Caco-2 (cell line): ENCODE results near the gene REC8. TPM values are rescaled to one million over a fixed set of nuclear protein-coding genes. Genes with fewer than 3 reads are reported as not detected.

Experiments used
- BruUV-seq: library from RNA; stranded (reverse); fragments of 400-500 nt; replicated peaks from 2 replicates; lab custom pipeline; 2021; lab: Mats Ljungman, UMichigan
- CTCF ChIA-PET: fragments of 300-600 bp; sonication (Branson Sonifier 250); formaldehyde crosslinking; loops from one replicate; lab custom pipeline; 2022; ENCODE audit warnings: antibody characterized with exemption; lab: Charles Lee
- POLR2A ChIA-PET: fragments of 300-600 bp; sonication (Branson Sonifier 250); formaldehyde crosslinking; loops from one replicate; lab custom pipeline; 2022; ENCODE audit warnings: antibody characterized with exemption; lab: Charles Lee
- DNase-seq, 2 experiments: peaks; one replicate each; pipeline versions ENCODE4 v3.0.0 to v3.0.0-alpha.2; 2020 to 2022
- H3K27me3 ChIP-seq: replicated peaks from 2 replicates; pipeline ENCODE4 v1.6.0; 2011; ENCODE audit warnings: low read length; ENCODE audit not compliant: control insufficient read depth, insufficient read depth
- H3K36me3 ChIP-seq: 2 replicates; pipeline ENCODE4 v1.5.1; 2011; ENCODE audit warnings: low read length; ENCODE audit not compliant: control insufficient read depth, insufficient read depth
- H3K4me1 ChIP-seq: fragments of 250-450 bp; sonication (Bioruptor Pico); 2 replicates; pipeline ENCODE4 v1.5.1; 2020; ENCODE audit warnings: mild to moderate bottlenecking
- H3K4me3 ChIP-seq: 2 replicates; pipeline ENCODE4 v1.5.1; 2011; ENCODE audit warnings: low read depth, mild to moderate bottlenecking, control low read depth, low read length
- H3K9me3 ChIP-seq: fragments of 250-450 bp; sonication (Bioruptor Pico); 2 replicates; pipeline ENCODE4 v1.5.1; 2020; ENCODE audit warnings: mild to moderate bottlenecking, moderate library complexity
- H3K27ac Mint-ChIP-seq: one replicate; pipeline ENCODE4 v1.8.0; 2022; ENCODE audit warnings: mixed read lengths; ENCODE audit not compliant: unreplicated experiment
- H3K27me3 Mint-ChIP-seq: one replicate; pipeline ENCODE4 v1.8.0; 2022; ENCODE audit warnings: mixed read lengths; ENCODE audit not compliant: insufficient read depth, unreplicated experiment
- H3K36me3 Mint-ChIP-seq: one replicate; pipeline ENCODE4 v1.8.0; 2022; ENCODE audit warnings: mild to moderate bottlenecking, mixed read lengths; ENCODE audit not compliant: insufficient read depth, unreplicated experiment
- H3K4me1 Mint-ChIP-seq: one replicate; pipeline ENCODE4 v1.8.0; 2022; ENCODE audit warnings: low read depth, mixed read lengths; ENCODE audit not compliant: unreplicated experiment
- H3K4me3 Mint-ChIP-seq: one replicate; pipeline ENCODE4 v1.8.0; 2022; ENCODE audit warnings: mild to moderate bottlenecking, moderate library complexity, mixed read lengths; ENCODE audit not compliant: unreplicated experiment
- H3K9me3 Mint-ChIP-seq: one replicate; pipeline ENCODE4 v1.8.0; 2022; ENCODE audit warnings: mixed read lengths; ENCODE audit not compliant: unreplicated experiment
- intact Hi-C: fragments of 100-400 bp; cut with micrococcal nuclease; formaldehyde crosslinking; loops from one replicate; pipeline ENCODE4 v1.10.0; 2022; ENCODE audit not compliant: unreplicated experiment
- total RNA-seq: library from RNA; stranded (reverse); gene quantifications from 2 replicates; pipeline ENCODE4 v1.2.3, GENCODE V29; 2022
- TF ChIP-seq, protein P1 (sequence below), 2 experiments: fragments of 200-600 bp in 1 of 2; IDR thresholded peaks; 1 replicate in 1 of 2; 2 replicates in 1 of 2; pipeline versions ENCODE4 v1.5.1 to v1.8.0; 2011 to 2022; ENCODE audit warnings: antibody characterized with exemption in 1 of 2, control low read depth in 1 of 2, inconsistent platforms in 1 of 2, low read depth in 1 of 2, low read length in 1 of 2, mild to moderate bottlenecking in 1 of 2, moderate library complexity in 1 of 2; ENCODE audit not compliant: insufficient read depth in 1 of 2, severe bottlenecking in 1 of 2, unreplicated experiment in 1 of 2

Gene REC8
- total RNA-seq, 1 experiment from 2014 or later: 8.4 TPM

DNA sequence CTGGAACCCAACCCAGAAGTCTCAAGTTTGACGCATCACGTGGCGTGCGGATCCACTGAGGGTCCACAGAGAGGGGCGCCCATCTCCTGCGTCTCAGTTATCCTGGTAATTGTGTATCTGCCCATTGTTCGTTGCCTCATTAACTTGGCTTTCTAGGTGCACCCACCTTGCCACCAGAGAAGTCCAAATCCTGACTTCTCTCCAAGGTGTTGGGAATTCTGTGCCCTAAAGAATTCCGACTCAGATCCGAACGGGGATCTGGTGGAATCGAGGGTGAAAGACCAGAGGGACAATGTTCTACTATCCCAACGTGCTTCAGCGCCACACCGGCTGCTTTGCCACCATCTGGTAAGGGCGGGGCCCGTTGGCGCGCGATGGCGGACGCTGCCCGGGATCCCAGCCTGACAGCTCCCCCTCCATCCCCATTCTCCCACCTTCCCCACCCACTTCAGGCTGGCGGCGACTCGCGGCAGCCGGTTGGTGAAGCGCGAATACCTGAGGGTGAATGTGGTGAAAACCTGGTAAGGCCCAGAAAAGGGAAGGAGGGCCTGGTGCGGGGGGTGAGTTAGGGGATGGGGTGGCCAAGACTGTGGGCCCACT is 481 bp downstream of the REC8 start:
- Histone ChIP-seq H3K36me3 (peaks cover 2% of the 10 kb centered on the region), H3K9me3 (no peaks in the 10 kb centered on the region), H3K27me3 (no peaks in the 10 kb centered on the region), H3K4me1 (no peaks in the 10 kb centered on the region), H3K4me3 (no peak overlapping the region)
- no TSS peak for BruUV-seq
- no peak overlapping the region for H3K27ac Mint-ChIP-seq
- peaks cover 17% of the 10 kb centered on the region for H3K36me3 Mint-ChIP-seq
- intact Hi-C loops: no loop called here
- no peaks in the 10 kb centered on the region for H3K9me3 Mint-ChIP-seq
- H3K4me1 Mint-ChIP-seq: no peaks in the 10 kb centered on the region
- H3K27me3 Mint-ChIP-seq: no peaks in the 10 kb centered on the region
- POLR2A ChIA-PET: no interaction called here
- CTCF ChIA-PET: no interaction called here
- TF ChIP-seq, protein P1, sequence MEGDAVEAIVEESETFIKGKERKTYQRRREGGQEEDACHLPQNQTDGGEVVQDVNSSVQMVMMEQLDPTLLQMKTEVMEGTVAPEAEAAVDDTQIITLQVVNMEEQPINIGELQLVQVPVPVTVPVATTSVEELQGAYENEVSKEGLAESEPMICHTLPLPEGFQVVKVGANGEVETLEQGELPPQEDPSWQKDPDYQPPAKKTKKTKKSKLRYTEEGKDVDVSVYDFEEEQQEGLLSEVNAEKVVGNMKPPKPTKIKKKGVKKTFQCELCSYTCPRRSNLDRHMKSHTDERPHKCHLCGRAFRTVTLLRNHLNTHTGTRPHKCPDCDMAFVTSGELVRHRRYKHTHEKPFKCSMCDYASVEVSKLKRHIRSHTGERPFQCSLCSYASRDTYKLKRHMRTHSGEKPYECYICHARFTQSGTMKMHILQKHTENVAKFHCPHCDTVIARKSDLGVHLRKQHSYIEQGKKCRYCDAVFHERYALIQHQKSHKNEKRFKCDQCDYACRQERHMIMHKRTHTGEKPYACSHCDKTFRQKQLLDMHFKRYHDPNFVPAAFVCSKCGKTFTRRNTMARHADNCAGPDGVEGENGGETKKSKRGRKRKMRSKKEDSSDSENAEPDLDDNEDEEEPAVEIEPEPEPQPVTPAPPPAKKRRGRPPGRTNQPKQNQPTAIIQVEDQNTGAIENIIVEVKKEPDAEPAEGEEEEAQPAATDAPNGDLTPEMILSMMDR (IDR thresholded peaks at IDR 0.05; ENCODE audit: insufficient read depth in 1 of 2, low read depth in 1 of 2, low read length in 1 of 2, severe bottlenecking in 1 of 2, unreplicated experiment in 1 of 2): no peak
- H3K4me3 Mint-ChIP-seq: no peak overlapping the region
- no peak for DNase-seq

DNA sequence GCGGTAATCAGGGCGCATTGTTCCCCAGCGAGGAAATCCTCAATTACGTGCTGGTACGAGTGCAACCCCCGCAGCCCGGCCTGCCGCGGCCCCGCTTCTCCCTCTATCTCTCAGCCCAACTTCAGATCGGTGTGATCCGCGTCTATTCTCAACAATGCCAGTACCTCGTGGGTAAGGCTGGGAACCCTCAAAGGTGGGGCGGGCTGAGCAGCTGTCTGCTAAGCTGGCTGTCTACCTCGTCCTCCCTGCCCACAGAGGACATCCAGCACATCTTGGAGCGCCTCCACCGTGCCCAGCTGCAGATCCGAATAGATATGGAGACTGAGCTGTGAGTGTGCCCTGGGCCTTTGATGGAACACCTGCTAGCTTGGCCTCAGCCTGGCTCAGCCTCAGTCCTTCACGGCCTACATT is 996 bp downstream of the REC8 start:
- no peaks in the 10 kb centered on the region for H3K36me3 ChIP-seq
- H3K4me3 ChIP-seq: no peak overlapping the region
- Mint-ChIP-seq H3K9me3 (no peaks in the 10 kb centered on the region), H3K4me1 (no peaks in the 10 kb centered on the region), H3K36me3 (peaks cover 15% of the 10 kb centered on the region), H3K4me3 (no peak overlapping the region), H3K27me3 (no peaks in the 10 kb centered on the region), H3K27ac (no peak overlapping the region)
- TF ChIP-seq, protein P1 (IDR thresholded peaks at IDR 0.05; ENCODE audit: insufficient read depth in 1 of 2, low read depth in 1 of 2, low read length in 1 of 2, severe bottlenecking in 1 of 2, unreplicated experiment in 1 of 2): no peak
- no TSS peak for BruUV-seq
- H3K27me3 ChIP-seq: no peaks in the 10 kb centered on the region
- no peaks in the 10 kb centered on the region for H3K9me3 ChIP-seq
- DNase-seq: no peak
- CTCF ChIA-PET: no interaction called here
- POLR2A ChIA-PET: no interaction called here
- H3K4me1 ChIP-seq: no peaks in the 10 kb centered on the region
- intact Hi-C loops: no loop called here

DNA sequence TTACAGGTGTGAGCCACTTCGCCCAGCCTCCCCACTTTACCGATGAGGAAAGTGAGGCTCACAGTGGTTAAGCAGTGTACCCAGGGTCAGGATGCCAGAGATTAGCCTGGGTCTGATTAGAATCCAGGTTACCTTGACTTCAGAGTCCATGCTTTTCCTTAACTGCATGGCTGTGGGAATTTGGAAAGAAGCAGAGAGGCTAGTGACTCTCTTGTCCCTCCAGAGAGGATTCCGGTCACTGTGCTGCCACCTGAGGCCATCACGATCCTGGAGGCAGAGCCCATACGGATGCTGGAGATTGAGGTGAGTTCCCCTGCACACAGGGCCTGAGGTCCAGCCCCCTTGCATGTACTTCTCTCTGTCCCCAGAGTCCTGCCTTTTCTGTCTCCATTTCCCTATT is 4.7 kb downstream of the REC8 start:
- no peaks in the 10 kb centered on the region for H3K27me3 Mint-ChIP-seq
- H3K9me3 Mint-ChIP-seq: no peaks in the 10 kb centered on the region
- BruUV-seq: no TSS peak
- no peaks in the 10 kb centered on the region for H3K27me3 ChIP-seq
- no peaks in the 10 kb centered on the region; the same call in 1 of the 2 replicates for H3K36me3 ChIP-seq
- peak overlapping the region; percentile 6 for H3K27ac Mint-ChIP-seq
- DNase-seq: no peak
- H3K4me1 ChIP-seq: no peaks in the 10 kb centered on the region
- H3K4me3 Mint-ChIP-seq: no peak overlapping the region
- intact Hi-C loops: no loop called here
- POLR2A ChIA-PET: no interaction called here
- H3K9me3 ChIP-seq: no peaks in the 10 kb centered on the region
- H3K4me3 ChIP-seq: no peak overlapping the region
- no peaks in the 10 kb centered on the region for H3K4me1 Mint-ChIP-seq
- CTCF ChIA-PET: no interaction called here
- TF ChIP-seq, protein P1 (IDR thresholded peaks at IDR 0.05; ENCODE audit: insufficient read depth in 1 of 2, low read depth in 1 of 2, low read length in 1 of 2, severe bottlenecking in 1 of 2, unreplicated experiment in 1 of 2): no peak
- peaks cover 34% of the 10 kb centered on the region for H3K36me3 Mint-ChIP-seq
